Osteoblast (primary cell): ENCODE results near the gene KIRREL3. TPM values are rescaled to one million over a fixed set of nuclear protein-coding genes. Genes with fewer than 3 reads are reported as not detected.

Experiments
- DNase-seq: peaks from one replicate; pipeline ENCODE4 v3.0.0; 2011; ENCODE audit warnings: low spot score, mixed read lengths; ENCODE audit not compliant: insufficient read length; ENCODE audit errors: missing footprints
- H2AFZ ChIP-seq: 2 replicates; pipeline ENCODE4 v1.6.0; 2011; ENCODE audit warnings: mild to moderate bottlenecking, low read length
- H3K27ac ChIP-seq: 2 replicates; pipeline ENCODE4 v1.5.1; 2011; ENCODE audit warnings: mild to moderate bottlenecking, low read depth, low read length, moderate library complexity
- H3K27me3 ChIP-seq: 2 replicates; pipeline ENCODE4 v1.6.0; 2012; ENCODE audit warnings: mild to moderate bottlenecking, control low read depth, inconsistent platforms, low read length, moderate library complexity; ENCODE audit not compliant: insufficient read depth
- H3K36me3 ChIP-seq: 2 replicates; pipeline ENCODE4 v1.5.1; 2011; ENCODE audit warnings: mild to moderate bottlenecking, low read length, control low read depth, moderate library complexity; ENCODE audit not compliant: insufficient read depth
- H3K4me1 ChIP-seq: 2 replicates; pipeline ENCODE4 v1.5.1; 2011; ENCODE audit warnings: mild to moderate bottlenecking, low read length, control low read depth, moderate library complexity; ENCODE audit not compliant: insufficient read depth
- H3K4me2 ChIP-seq: 2 replicates; pipeline ENCODE4 v1.6.0; 2011; ENCODE audit warnings: mild to moderate bottlenecking, low read length; ENCODE audit not compliant: insufficient read depth
- H3K4me3 ChIP-seq: fragments of 200-600 bp; sonication (generic); 3 replicates; pipeline ENCODE4 v1.5.1; 2012; ENCODE audit warnings: mild to moderate bottlenecking, low read length, inconsistent platforms; ENCODE audit not compliant: insufficient read depth
- H3K79me2 ChIP-seq: 2 replicates; pipeline ENCODE4 v1.6.0; 2012; ENCODE audit warnings: mild to moderate bottlenecking, low read length, control low read depth, inconsistent platforms; ENCODE audit not compliant: insufficient read depth
- H3K9me3 ChIP-seq: 2 replicates; pipeline ENCODE4 v1.5.1; 2011; ENCODE audit warnings: low read depth, low read length, control low read depth
- H4K20me1 ChIP-seq: 2 replicates; pipeline ENCODE4 v1.6.0; 2012; ENCODE audit warnings: mild to moderate bottlenecking, low read length, control low read depth; ENCODE audit not compliant: insufficient read depth
- total RNA-seq: library from RNA; depleted of rRNA; stranded (reverse); fragments of >200 nt; gene quantifications from 2 replicates; pipeline ENCODE4 v1.2.3, GENCODE V29; 2012
- TF ChIP-seq, protein P1 (sequence below): IDR thresholded peaks from 2 replicates; pipeline ENCODE4 v1.5.1; 2011; ENCODE audit warnings: mild to moderate bottlenecking, low read depth, low read length, moderate library complexity; ENCODE audit errors: extremely low read depth

Gene KIRREL3
- total RNA-seq, 1 donor, result 3.6 TPM

DNA sequence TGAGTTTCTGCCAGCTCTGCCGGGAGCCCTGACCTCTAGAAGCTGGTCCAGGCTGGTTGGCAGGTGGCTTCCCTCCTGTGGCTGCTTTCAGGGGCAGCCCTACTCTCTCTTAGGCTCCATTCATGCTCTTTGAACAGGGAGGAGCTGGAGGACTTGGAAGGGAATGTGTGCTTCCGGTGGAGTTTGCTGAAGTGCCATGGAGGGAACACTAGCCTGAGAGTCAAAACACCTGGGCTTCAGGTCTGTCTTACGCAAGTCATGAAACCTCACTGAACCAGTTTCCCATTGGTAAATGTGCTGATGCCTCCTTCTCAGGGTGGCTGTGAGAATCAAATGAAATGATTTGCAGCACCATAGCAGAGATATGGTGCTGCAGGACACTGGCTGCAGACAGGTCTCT, 224.5 kb downstream of the KIRREL3 start:
- DNase-seq, result no peak
- TF ChIP-seq, protein P1, sequence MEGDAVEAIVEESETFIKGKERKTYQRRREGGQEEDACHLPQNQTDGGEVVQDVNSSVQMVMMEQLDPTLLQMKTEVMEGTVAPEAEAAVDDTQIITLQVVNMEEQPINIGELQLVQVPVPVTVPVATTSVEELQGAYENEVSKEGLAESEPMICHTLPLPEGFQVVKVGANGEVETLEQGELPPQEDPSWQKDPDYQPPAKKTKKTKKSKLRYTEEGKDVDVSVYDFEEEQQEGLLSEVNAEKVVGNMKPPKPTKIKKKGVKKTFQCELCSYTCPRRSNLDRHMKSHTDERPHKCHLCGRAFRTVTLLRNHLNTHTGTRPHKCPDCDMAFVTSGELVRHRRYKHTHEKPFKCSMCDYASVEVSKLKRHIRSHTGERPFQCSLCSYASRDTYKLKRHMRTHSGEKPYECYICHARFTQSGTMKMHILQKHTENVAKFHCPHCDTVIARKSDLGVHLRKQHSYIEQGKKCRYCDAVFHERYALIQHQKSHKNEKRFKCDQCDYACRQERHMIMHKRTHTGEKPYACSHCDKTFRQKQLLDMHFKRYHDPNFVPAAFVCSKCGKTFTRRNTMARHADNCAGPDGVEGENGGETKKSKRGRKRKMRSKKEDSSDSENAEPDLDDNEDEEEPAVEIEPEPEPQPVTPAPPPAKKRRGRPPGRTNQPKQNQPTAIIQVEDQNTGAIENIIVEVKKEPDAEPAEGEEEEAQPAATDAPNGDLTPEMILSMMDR, result no peak
- Histone ChIP-seq H2AFZ (no peak overlapping the region), H3K27ac (no peak overlapping the region), H3K4me2 (no peak overlapping the region), H3K9me3 (no peaks in the 10 kb centered on the region), H3K4me1 (no peaks in the 10 kb centered on the region), H4K20me1 (peaks cover 5% of the 10 kb centered on the region), H3K4me3 (no peak overlapping the region), H3K36me3 (no peaks in the 10 kb centered on the region), H3K79me2 (no peaks in the 10 kb centered on the region), H3K27me3 (no peaks in the 10 kb centered on the region)

DNA sequence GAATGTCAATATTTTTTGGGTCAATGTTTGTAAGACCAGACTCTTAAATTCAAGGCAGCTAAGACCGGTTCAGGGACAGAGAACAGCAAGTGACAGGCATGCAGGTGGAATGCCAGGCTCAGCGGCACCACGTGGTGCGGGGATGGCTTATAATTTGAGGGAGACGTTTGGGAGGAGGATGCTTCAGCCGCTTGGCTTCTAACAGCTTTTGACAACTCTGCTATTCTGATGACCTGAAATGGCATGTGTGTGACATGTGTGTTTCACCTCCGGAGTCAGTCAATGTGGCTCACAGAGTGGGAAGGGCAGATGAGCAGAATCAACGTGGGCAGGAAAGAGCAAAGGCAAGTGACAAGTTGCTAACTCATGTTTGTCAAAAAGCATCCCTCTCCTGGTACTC, 228.3 kb downstream of the KIRREL3 start:
- Histone ChIP-seq H3K27ac (no peak overlapping the region), H4K20me1 (peaks cover 5% of the 10 kb centered on the region), H3K4me3 (no peak overlapping the region), H3K9me3 (no peaks in the 10 kb centered on the region), H3K4me2 (no peak overlapping the region), H2AFZ (no peak overlapping the region), H3K79me2 (no peaks in the 10 kb centered on the region), H3K4me1 (no peaks in the 10 kb centered on the region), H3K36me3 (no peaks in the 10 kb centered on the region), H3K27me3 (no peaks in the 10 kb centered on the region)
- no peak for DNase-seq
- TF ChIP-seq, protein P1, result no peak

DNA sequence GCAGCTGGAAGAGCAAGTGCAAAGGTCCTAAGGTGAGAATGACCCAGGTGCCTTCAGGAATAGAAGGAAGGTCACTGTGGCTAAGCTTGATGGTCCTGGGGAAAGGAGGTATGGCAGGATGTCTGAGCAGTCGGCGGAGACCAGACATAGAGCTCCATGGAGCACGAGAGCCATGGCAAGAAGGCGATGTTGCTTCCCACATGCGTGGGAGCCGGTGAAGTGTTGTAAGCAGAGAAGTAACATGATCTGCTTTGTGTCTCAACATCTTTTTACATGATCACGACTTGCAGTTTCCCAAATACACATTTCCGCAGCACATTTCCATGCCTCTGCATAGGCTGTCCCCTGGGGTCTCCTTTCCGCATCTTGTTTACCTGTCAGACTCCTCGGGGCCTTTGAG, 231.9 kb downstream of the KIRREL3 start:
- H3K4me2 ChIP-seq, result no peak overlapping the region
- no peak overlapping the region for H3K4me3 ChIP-seq
- peaks cover 5% of the 10 kb centered on the region for H4K20me1 ChIP-seq
- H3K4me1 ChIP-seq, result no peaks in the 10 kb centered on the region
- no peak for DNase-seq
- no peak overlapping the region for H3K27ac ChIP-seq
- H3K79me2 ChIP-seq, result no peaks in the 10 kb centered on the region
- H2AFZ ChIP-seq, result no peak overlapping the region
- no peaks in the 10 kb centered on the region for H3K9me3 ChIP-seq
- TF ChIP-seq, protein P1, result no peak
- H3K36me3 ChIP-seq, result no peaks in the 10 kb centered on the region
- no peaks in the 10 kb centered on the region for H3K27me3 ChIP-seq

DNA sequence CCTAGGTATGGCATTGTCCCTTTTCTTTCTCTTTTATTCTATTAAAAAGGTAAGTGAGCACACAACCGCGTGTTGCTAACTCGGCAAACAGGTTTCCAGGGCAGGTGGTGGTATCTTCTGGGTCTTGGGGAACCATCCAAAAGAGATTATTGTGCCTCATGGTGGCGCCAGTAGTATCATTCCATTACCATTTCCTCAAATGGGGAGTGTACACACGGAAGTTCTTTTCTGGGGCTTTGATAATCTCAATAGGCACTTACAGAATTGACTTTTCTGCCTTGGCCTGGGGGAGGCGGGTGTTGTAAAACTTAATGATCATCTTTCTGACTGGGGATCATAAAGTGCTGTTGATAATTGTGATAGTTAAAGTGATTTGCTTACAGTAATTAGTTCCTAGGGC, 234.1 kb downstream of the KIRREL3 start:
- Histone ChIP-seq H3K4me2 (no peak overlapping the region), H3K4me1 (no peaks in the 10 kb centered on the region), H3K9me3 (no peaks in the 10 kb centered on the region), H2AFZ (no peak overlapping the region), H3K36me3 (no peaks in the 10 kb centered on the region), H3K27ac (no peak overlapping the region), H3K4me3 (no peak overlapping the region), H3K79me2 (no peaks in the 10 kb centered on the region), H4K20me1 (peaks cover 5% of the 10 kb centered on the region), H3K27me3 (no peaks in the 10 kb centered on the region)
- DNase-seq, result no peak
- TF ChIP-seq, protein P1, result peak; percentile 6
